LNCaP clone FGC (cell line): Measurements from ENCODE around the gene AOC3.

Source experiments
- DNase-seq: peaks from one replicate; pipeline ENCODE4 v3.0.0-alpha.2; 2011; ENCODE audit warnings: low read depth
- H3K4me3 ChIP-seq: 2 replicates; pipeline ENCODE4 v1.5.1; 2011; ENCODE audit warnings: mild to moderate bottlenecking, low read depth, low read length, control low read depth
- CTCF ChIP-seq: IDR thresholded peaks from 2 replicates; pipeline ENCODE4 v1.5.1; 2012; ENCODE audit warnings: mild to moderate bottlenecking; ENCODE audit not compliant: control insufficient read depth, insufficient read depth; ENCODE audit errors: extremely low read depth

AOC3 gene

GRCh38 chr17:42832934-42833766 is 17.8 kb upstream of the AOC3 start, which contains the start of gene PSME3:
Gene PSME3 (plus strand): TSS chr17:42833397. CDS start chr17:42833632, 235 bp downstream.
- DNase-seq, result peak; percentile 54
- no peak for TF ChIP-seq CTCF
- H3K4me3 ChIP-seq, result peak within 1 kb of the TSS; percentile 74

GRCh38 chr17:42833767-42834422 is 17.1 kb upstream of the AOC3 start:
- DNase-seq, result no peak
- H3K4me3 ChIP-seq, result peak overlapping the region; percentile 74
- no peak for TF ChIP-seq CTCF

DNA sequence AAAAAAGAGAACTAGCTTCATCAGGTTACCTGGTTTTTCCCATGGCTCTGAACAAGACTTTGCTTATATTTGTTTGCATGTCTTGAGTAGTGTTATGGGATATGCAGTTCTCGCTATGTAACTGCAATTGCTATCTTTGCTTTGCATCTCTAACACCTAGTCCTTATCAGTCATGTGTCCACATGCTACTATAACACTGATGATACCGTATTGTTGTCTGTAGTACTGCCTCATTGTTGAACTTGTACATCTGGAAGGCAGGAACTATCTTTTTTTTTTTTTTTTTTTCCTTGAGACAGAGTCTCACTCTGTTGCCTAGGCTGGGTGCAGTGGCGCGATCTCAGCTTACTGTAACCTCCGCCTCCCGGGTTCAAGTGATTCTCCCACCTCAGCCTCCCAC is 15.3 kb upstream of the AOC3 start:
- DNase-seq, result no peak
- no peak overlapping the region for H3K4me3 ChIP-seq
- TF ChIP-seq CTCF, result no peak

DNA sequence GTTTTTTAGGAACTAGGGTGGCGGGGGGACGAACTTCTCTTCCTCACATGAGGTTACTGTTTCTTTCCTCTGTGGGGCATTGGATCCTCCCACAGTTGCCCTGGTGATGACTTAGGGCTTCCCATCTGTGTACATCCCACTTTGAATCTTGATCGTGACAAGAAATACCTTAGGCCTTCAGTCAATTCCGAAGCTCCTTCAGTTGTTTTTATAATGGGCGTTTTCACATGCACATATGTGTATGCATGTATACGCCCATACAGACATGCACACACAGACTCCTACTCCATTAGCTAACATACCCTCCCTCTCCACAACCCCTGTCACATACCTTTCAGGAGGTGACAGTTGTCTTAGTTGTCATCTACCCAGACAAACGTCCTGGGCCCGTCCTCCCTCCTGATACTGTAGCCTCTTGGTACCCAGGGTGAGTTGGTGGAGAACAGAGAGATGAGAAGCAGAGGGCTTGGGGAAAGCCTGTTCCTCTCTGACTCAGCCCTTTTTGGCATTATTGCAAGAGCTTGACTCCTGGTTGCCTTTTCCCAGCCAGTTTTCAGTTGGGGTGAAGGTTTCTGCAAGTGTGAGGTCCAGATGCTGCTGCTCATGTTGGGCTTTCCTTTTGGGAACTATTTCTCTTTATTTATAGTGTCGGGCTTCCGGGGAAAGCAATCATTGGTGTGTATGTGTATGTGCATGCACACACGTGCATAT is 8.9 kb upstream of the AOC3 start:
- TF ChIP-seq CTCF, result no peak
- H3K4me3 ChIP-seq, result no peak overlapping the region
- DNase-seq, result no peak

DNA sequence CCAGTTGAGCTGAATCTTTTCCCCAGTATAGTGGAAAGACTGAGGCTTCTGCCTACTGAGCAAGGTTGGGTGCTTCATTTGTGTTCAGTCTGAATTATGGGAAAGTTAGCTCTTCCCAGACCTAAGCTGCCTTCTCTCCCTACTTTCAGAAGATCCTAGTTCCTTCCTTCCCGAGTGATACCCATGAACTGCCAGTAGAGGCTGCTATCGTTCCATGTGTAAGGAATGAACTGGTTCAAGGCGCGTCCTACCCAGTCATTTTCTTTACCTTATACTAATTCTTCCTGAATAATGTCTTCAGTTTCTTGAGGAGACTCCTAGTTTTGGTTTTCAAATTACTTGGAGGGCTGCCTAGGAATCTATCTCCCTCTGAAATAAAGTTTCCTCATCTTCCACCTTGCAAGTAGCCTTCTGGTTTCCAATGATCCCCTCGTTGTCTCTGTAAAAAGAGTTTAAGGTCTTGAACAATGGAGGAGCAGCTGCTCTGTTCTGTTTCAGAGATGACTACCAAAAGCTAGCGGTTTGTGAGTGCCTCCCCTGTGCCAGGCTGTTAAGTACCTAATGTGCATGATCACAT is 7.6 kb upstream of the AOC3 start:
- DNase-seq, result peak; percentile 31
- peak; percentile 99 for TF ChIP-seq CTCF
- H3K4me3 ChIP-seq, result no peak overlapping the region

DNA sequence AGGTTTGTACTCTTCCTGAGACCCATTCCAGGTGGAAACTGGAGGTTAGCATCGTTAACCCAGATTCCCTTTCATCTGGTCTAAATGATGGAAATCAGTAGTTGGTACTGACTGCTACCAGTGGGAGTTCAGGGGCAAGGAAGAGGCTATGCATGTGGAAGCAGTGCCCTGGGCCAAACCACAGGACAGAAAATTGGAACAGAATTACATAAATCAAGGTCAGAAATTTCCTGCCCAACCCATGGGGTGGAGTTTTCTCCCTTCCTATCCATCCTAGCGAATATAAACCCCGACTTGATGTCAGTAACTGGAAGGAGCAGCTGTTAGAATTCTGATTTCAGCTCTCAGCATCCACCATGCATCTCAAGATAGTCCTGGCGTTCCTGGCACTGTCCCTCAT is 6.7 kb upstream of the AOC3 start, which contains the start of gene AOC2:
Gene AOC2, plus strand, starts transcription at position 310 of the 400 bp plus-strand sequence. Its CDS starts 47 bp downstream, at position 357.
- no peak for DNase-seq
- no peak within 1 kb of the TSS for H3K4me3 ChIP-seq
- no peak for TF ChIP-seq CTCF
